MM.1S (cell line): ENCODE data around the gene CSNK1D.
A peak's percentile ranks its signal among the peaks of the same experiment; 100 is the strongest.

Source experiments
- DNase-seq: peaks from one replicate; pipeline ENCODE4 v3.0.0-alpha.2; 2015
- H2AFZ ChIP-seq: fragments of 300-600 bp; sonication (generic); 2 replicates; pipeline ENCODE4 v1.6.0; 2016; ENCODE audit warnings: antibody characterized with exemption, low read length
- H3F3A ChIP-seq: fragments of 300-600 bp; sonication (generic); 2 replicates; pipeline ENCODE4 v1.6.1; 2016; ENCODE audit warnings: mild to moderate bottlenecking, antibody characterized with exemption, low read length, moderate library complexity, mixed read lengths; ENCODE audit not compliant: insufficient read depth
- H3K27ac ChIP-seq: fragments of 300-600 bp; sonication (generic); 2 replicates; pipeline ENCODE4 v1.5.1; 2016; ENCODE audit warnings: mild to moderate bottlenecking, low read length
- H3K27me3 ChIP-seq: fragments of 300-600 bp; sonication (generic); replicated peaks from 2 replicates; pipeline ENCODE4 v1.6.0; 2016; ENCODE audit warnings: low read length; ENCODE audit not compliant: insufficient read depth
- H3K36me3 ChIP-seq: fragments of 300-600 bp; sonication (generic); replicated peaks from 2 replicates; pipeline ENCODE4 v1.6.1; 2016; ENCODE audit warnings: mild to moderate bottlenecking, low read length, mixed read lengths; ENCODE audit not compliant: insufficient read depth
- H3K4me1 ChIP-seq: fragments of 300-600 bp; sonication (generic); 2 replicates; pipeline ENCODE4 v1.6.1; 2016; ENCODE audit warnings: low read length, mixed read lengths
- H3K4me2 ChIP-seq: fragments of 300-600 bp; sonication (generic); 2 replicates; pipeline ENCODE4 v1.6.0; 2016; ENCODE audit warnings: low read depth, low read length
- H3K4me3 ChIP-seq: fragments of 300-600 bp; sonication (generic); 2 replicates; pipeline ENCODE4 v1.5.1; 2016; ENCODE audit warnings: low read length, mixed read lengths
- H3K79me2 ChIP-seq: fragments of 300-600 bp; sonication (generic); 2 replicates; pipeline ENCODE4 v1.6.1; 2016; ENCODE audit warnings: mixed run types, low read length, mixed read lengths
- H3K9ac ChIP-seq: fragments of 300-600 bp; sonication (generic); 2 replicates; pipeline ENCODE4 v1.6.1; 2016; ENCODE audit warnings: low read length, mixed read lengths
- H3K9me2 ChIP-seq: fragments of 300-600 bp; sonication (generic); replicated peaks from 2 replicates; pipeline ENCODE4 v1.6.1; 2016; ENCODE audit warnings: mild to moderate bottlenecking, low read length, mixed read lengths; ENCODE audit not compliant: insufficient read depth
- H3K9me3 ChIP-seq: fragments of 300-600 bp; sonication (generic); replicated peaks from 2 replicates; pipeline ENCODE4 v1.6.1; 2016; ENCODE audit warnings: mild to moderate bottlenecking, low read length, mixed read lengths; ENCODE audit not compliant: insufficient read depth
- H4K20me1 ChIP-seq: fragments of 300-600 bp; sonication (generic); 2 replicates; pipeline ENCODE4 v1.6.1; 2016; ENCODE audit warnings: mild to moderate bottlenecking, low read length, moderate library complexity, mixed read lengths; ENCODE audit not compliant: insufficient read depth
- EZH2 ChIP-seq: fragments of 300-600 bp; sonication (generic); optimal IDR thresholded peaks from 2 replicates; pipeline ENCODE3; 2017; ENCODE audit warnings: low read depth, mild to moderate bottlenecking, antibody characterized with exemption, low read length, mixed read lengths
- EZH2phosphoT487 ChIP-seq: fragments of 300-600 bp; sonication (generic); IDR thresholded peaks from 2 replicates; pipeline ENCODE4 v1.6.1; 2018; ENCODE audit warnings: antibody characterized with exemption, low read length
- TF ChIP-seq, protein P1 (sequence below): fragments of 300-600 bp; sonication (generic); IDR thresholded peaks from 2 replicates; pipeline ENCODE4 v1.5.1; 2016; ENCODE audit warnings: antibody characterized with exemption, low read length, mixed read lengths

Gene CSNK1D

GRCh38 chr17:82217530-82218204, 55.8 kb downstream of the CSNK1D start:
- no peaks in the 10 kb centered on the region for H3F3A ChIP-seq
- H3K9ac ChIP-seq = no peak overlapping the region
- DNase-seq = no peak
- H3K9me2 ChIP-seq = no peaks in the 10 kb centered on the region
- no peak overlapping the region for H2AFZ ChIP-seq
- H3K9me3 ChIP-seq = no peaks in the 10 kb centered on the region
- H4K20me1 ChIP-seq = no peaks in the 10 kb centered on the region
- no peaks in the 10 kb centered on the region for H3K79me2 ChIP-seq
- no peak overlapping the region for H3K27ac ChIP-seq
- TF ChIP-seq EZH2 = no peak
- no peaks in the 10 kb centered on the region for H3K36me3 ChIP-seq
- H3K27me3 ChIP-seq = 0 out of 2 replicates have a peak, but pooled peaks cover 3% of the 10 kb centered on the region
- H3K4me3 ChIP-seq = no peak overlapping the region
- H3K4me1 ChIP-seq = peaks cover 14% of the 10 kb centered on the region
- H3K4me2 ChIP-seq = no peak overlapping the region

DNA sequence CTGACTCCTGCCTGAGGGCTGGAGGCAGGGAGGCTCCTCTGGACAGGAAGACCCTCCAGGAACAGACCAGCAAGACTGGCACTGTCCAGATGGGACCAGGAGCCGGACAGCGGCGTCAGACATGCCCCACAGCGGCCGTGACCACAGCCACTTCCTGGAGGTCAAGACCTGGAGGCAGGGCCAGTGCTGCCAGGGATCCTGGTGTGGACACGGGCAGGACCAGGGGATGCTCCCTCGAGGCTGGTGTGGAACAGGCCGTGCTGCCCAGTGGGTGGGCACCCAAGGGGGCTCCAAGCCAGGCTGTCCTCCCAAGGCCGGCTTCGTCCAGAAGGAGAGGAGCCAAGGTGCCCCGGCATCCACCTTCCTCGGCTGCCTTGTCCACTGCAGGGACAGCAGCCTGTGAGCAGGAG, 56.4 kb downstream of the CSNK1D start:
- Histone ChIP-seq H3K9ac (peak overlapping the region; percentile 6; the same call in 1 of the 2 replicates), H2AFZ (peak overlapping the region; percentile 2; the same call in 1 of the 2 replicates), H3K79me2 (no peaks in the 10 kb centered on the region), H3K36me3 (no peaks in the 10 kb centered on the region), H3K4me1 (peaks cover 14% of the 10 kb centered on the region), H3K4me2 (no peak overlapping the region), H3K9me3 (no peaks in the 10 kb centered on the region), H3K9me2 (no peaks in the 10 kb centered on the region), H3F3A (no peaks in the 10 kb centered on the region), H4K20me1 (no peaks in the 10 kb centered on the region), H3K4me3 (no peak overlapping the region), H3K27ac (no peak overlapping the region), H3K27me3 (0 out of 2 replicates have a peak, but pooled peaks cover 3% of the 10 kb centered on the region)
- TF ChIP-seq EZH2phosphoT487 (no peak), EZH2 (no peak)
- TF ChIP-seq, protein P1, sequence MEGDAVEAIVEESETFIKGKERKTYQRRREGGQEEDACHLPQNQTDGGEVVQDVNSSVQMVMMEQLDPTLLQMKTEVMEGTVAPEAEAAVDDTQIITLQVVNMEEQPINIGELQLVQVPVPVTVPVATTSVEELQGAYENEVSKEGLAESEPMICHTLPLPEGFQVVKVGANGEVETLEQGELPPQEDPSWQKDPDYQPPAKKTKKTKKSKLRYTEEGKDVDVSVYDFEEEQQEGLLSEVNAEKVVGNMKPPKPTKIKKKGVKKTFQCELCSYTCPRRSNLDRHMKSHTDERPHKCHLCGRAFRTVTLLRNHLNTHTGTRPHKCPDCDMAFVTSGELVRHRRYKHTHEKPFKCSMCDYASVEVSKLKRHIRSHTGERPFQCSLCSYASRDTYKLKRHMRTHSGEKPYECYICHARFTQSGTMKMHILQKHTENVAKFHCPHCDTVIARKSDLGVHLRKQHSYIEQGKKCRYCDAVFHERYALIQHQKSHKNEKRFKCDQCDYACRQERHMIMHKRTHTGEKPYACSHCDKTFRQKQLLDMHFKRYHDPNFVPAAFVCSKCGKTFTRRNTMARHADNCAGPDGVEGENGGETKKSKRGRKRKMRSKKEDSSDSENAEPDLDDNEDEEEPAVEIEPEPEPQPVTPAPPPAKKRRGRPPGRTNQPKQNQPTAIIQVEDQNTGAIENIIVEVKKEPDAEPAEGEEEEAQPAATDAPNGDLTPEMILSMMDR = no peak
- DNase-seq = no peak

DNA sequence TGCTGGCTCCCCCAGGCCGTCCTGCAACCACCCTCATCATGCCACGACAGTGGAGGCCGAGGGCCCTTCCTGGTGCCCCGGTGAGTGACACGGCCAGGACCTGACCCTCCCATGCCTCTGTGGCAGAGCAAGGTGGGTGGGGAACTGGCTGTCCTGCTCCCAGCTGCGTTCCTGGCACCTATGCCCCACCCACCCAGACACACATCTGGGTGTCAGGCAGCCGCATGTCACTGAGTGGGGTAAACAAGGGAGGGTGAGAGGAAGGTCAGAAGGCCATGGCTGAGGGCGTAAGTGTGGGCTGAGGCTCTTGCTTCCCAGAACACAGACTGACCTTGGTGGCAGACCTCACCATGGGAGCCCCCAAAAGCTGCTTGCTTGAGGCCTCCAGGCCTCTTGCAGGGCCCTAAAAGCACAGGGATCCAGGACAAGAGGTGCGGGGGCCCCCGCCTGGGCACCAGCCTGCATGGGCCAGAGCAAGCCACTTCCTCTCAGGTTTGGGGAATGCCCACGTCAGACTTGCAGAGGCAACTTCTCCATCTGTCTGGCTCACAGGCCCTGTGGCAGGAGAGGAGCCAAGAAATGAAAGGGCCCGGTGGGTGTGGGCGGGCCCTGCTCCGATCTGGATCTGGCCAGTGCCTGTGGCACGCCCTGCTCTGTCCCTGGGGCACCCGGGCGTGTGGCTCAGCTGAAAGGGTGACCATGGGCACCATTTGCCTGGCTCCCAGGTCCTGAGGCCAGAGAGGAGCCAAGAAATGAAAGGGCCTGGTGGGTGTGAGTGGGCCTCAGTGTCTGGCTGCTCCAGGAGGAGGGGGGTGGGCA, 57.0 kb downstream of the CSNK1D start:
- Histone ChIP-seq H3K9ac (peak overlapping the region; percentile 6; the same call in 1 of the 2 replicates), H3K9me2 (no peaks in the 10 kb centered on the region), H3K79me2 (peaks cover 5% of the 10 kb centered on the region; the same call in 1 of the 2 replicates), H3K36me3 (no peaks in the 10 kb centered on the region), H3K27ac (peak overlapping the region; percentile 24; the same call in 1 of the 2 replicates), H3K27me3 (0 out of 2 replicates have a peak, but pooled peaks cover 3% of the 10 kb centered on the region), H3K4me1 (peaks cover 14% of the 10 kb centered on the region), H3K9me3 (no peaks in the 10 kb centered on the region), H3F3A (no peaks in the 10 kb centered on the region), H3K4me2 (no peak overlapping the region), H3K4me3 (no peak overlapping the region), H4K20me1 (no peaks in the 10 kb centered on the region), H2AFZ (peak overlapping the region; percentile 2; the same call in 1 of the 2 replicates)
- DNase-seq = peak; percentile 42
- no peak for TF ChIP-seq EZH2
- TF ChIP-seq, protein P1 = no peak
- no peak for TF ChIP-seq EZH2phosphoT487
